ENCODE measurements around the gene ATG7.

Gene ATG7

GRCh38 chr3:11367143-11367693 lies 95.0 kb downstream of the ATG7 start:
- DNase-seq, result no peak

- DNase-seq, result no peak
Measured at GRCh38 chr3:11370191-11370590, 98.0 kb downstream of the ATG7 start.

- no peak for DNase-seq
Measured at GRCh38 chr3:11370966-11371365, 98.8 kb downstream of the ATG7 start.

GRCh38 chr3:11371747-11372146 lies 99.5 kb downstream of the ATG7 start:
- DNase-seq, result no peak

GRCh38 chr3:11373235-11373634 lies 101.0 kb downstream of the ATG7 start:
- DNase-seq, result no peak

GRCh38 chr3:11373654-11374053 lies 101.5 kb downstream of the ATG7 start:
- no peak for DNase-seq

- DNase-seq, result no peak
Measured at GRCh38 chr3:11375333-11376088, 103.3 kb downstream of the ATG7 start.

- no peak for DNase-seq
Measured at GRCh38 chr3:11377719-11378118, 105.5 kb downstream of the ATG7 start.

- DNase-seq, result no peak
Measured at GRCh38 chr3:11379238-11379823, 107.1 kb downstream of the ATG7 start.

- DNase-seq, result no peak
Measured at GRCh38 chr3:11379824-11380701, 107.9 kb downstream of the ATG7 start.

- no peak for DNase-seq
Measured at GRCh38 chr3:11381141-11381540, 108.9 kb downstream of the ATG7 start.

GRCh38 chr3:11381563-11381962 lies 109.4 kb downstream of the ATG7 start:
- DNase-seq, result no peak

GRCh38 chr3:11382146-11382745 lies 110.0 kb downstream of the ATG7 start:
- DNase-seq, result no peak

GRCh38 chr3:11384074-11384473 lies 111.9 kb downstream of the ATG7 start:
- DNase-seq, result no peak

GRCh38 chr3:11385326-11385725 lies 113.1 kb downstream of the ATG7 start:
- no peak for DNase-seq

- DNase-seq, result no peak
Measured at GRCh38 chr3:11385891-11386290, 113.7 kb downstream of the ATG7 start.

- DNase-seq, result peak; percentile 5
Measured at GRCh38 chr3:11386465-11387113, 114.4 kb downstream of the ATG7 start.

- DNase-seq, result no peak
Measured at GRCh38 chr3:11389386-11390268, 117.4 kb downstream of the ATG7 start.

GRCh38 chr3:11390411-11391131 lies 118.4 kb downstream of the ATG7 start:
- no peak for DNase-seq

- DNase-seq, result peak; percentile 3
Measured at GRCh38 chr3:11391174-11391879, 119.1 kb downstream of the ATG7 start.

Data from NCI-H446 treated with DMSO at 0.1 percent for 48 hours (cell line).